Suppressor macrophage treated with lipopolysaccharide for 4 hours (primary cell): ENCODE measurements around the gene SUPT20HL1.

Experiments used
- DNase-seq: peaks from one replicate; pipeline ENCODE4 v3.0.0-alpha.2; 2020

The SUPT20HL1 gene

GRCh38 chrX:24399550-24399949 is 39.1 kb downstream of the SUPT20HL1 start:
- no peak for DNase-seq

DNA sequence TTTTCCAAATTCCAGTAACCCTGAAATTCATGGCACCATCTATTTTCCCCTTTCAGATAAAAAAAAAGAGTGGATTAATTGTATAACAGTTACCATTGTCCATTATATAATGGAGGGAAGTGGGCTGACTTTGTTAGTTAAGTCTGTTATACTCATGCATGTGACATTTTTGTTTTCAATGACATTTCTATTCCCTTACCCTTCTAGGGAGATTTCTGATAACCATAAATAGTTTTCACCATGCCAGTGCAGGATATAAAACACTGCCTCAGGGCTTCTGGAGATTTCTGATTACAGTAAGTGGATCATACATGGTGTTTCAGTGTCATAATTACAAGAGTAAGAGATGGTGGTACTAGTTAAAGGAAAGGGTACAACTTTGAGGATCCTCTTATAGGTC is 45.5 kb downstream of the SUPT20HL1 start:
- no peak for DNase-seq
